ENCODE measurements around the gene GSTM4.

The GSTM4 gene

DNA sequence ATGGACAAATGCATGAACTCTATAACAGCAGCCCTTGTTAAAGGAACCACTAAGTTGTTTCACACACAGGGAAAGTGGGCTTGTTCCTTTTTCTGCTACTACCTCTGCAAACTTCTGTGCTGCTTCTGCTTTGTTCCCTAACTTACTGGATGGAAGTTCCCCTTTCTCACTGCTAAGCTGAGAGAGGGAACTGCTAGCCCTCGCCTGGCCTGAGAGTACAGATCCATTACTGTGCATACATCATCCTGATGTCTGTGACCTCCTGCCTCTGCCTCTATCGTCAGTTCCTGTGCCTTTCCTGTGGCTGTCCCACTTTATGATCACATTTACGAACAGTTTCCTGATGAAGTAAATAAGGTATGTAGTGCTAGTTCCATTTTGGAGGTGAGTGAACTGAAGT is 40.0 kb upstream of the GSTM4 start:
- in situ Hi-C loops (cut with HindIII; ENCODE audit: low sequenced_read_pairs): no loop called here
- DNase-seq (ENCODE audit: low read depth): no peak
- TF ChIP-seq, protein P1, sequence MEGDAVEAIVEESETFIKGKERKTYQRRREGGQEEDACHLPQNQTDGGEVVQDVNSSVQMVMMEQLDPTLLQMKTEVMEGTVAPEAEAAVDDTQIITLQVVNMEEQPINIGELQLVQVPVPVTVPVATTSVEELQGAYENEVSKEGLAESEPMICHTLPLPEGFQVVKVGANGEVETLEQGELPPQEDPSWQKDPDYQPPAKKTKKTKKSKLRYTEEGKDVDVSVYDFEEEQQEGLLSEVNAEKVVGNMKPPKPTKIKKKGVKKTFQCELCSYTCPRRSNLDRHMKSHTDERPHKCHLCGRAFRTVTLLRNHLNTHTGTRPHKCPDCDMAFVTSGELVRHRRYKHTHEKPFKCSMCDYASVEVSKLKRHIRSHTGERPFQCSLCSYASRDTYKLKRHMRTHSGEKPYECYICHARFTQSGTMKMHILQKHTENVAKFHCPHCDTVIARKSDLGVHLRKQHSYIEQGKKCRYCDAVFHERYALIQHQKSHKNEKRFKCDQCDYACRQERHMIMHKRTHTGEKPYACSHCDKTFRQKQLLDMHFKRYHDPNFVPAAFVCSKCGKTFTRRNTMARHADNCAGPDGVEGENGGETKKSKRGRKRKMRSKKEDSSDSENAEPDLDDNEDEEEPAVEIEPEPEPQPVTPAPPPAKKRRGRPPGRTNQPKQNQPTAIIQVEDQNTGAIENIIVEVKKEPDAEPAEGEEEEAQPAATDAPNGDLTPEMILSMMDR (IDR thresholded peaks at IDR 0.05; ENCODE audit: low read depth, low read length, missing control alignments): no peak
- H3K4me3 ChIP-seq (ENCODE audit: low read depth, low read length): no peak overlapping the region

DNA sequence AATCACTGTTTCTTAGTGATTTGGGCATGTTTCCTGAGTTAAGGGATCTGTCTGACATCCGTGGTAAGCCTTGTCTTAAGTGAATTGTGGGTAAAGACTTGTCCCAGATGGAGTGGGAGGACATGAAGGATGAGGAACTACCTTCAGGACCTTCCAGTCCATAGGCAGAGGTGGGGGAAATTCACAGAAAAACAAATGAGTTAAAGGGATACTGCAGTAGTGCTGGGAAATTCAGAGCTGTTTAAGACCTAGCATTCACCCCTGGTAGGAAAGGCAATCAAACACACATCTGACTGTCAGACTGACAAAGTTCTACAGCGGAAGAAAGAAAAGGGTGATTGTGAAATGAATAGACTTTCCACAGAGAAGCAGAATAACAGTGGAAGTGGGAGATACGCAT is 39.5 kb upstream of the GSTM4 start:
- in situ Hi-C loops (cut with HindIII; ENCODE audit: low sequenced_read_pairs): no loop called here
- H3K4me3 ChIP-seq (ENCODE audit: low read depth, low read length): no peak overlapping the region
- TF ChIP-seq, protein P1 (IDR thresholded peaks at IDR 0.05; ENCODE audit: low read depth, low read length, missing control alignments): no peak
- no peak for DNase-seq (ENCODE audit: low read depth)

DNA sequence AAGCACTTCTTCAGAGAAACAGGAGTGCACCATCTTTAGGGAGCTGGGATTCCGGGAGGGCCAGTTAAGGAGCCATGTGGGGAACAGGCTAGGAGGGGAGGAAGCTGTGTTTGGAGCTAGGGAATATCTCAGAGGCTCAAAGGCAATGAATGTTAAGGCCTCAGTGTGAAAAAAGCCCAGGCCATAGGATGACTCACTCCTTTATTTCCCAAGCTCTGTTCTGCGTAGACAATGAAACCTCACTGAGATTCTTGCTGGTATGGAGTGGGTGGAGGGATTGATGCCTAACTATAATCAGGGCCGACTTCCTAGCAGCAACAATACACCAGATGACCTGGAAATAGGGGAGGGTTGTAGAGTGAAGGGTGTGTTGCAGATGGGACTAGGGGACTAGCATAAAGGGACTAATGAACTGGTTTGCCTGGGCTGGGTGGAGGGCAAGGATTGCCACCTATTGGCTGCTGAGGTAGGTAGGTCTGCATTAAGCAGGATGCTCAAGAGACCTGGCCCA is 38.6 kb upstream of the GSTM4 start:
- peak; percentile 72 for DNase-seq (ENCODE audit: low read depth)

DNA sequence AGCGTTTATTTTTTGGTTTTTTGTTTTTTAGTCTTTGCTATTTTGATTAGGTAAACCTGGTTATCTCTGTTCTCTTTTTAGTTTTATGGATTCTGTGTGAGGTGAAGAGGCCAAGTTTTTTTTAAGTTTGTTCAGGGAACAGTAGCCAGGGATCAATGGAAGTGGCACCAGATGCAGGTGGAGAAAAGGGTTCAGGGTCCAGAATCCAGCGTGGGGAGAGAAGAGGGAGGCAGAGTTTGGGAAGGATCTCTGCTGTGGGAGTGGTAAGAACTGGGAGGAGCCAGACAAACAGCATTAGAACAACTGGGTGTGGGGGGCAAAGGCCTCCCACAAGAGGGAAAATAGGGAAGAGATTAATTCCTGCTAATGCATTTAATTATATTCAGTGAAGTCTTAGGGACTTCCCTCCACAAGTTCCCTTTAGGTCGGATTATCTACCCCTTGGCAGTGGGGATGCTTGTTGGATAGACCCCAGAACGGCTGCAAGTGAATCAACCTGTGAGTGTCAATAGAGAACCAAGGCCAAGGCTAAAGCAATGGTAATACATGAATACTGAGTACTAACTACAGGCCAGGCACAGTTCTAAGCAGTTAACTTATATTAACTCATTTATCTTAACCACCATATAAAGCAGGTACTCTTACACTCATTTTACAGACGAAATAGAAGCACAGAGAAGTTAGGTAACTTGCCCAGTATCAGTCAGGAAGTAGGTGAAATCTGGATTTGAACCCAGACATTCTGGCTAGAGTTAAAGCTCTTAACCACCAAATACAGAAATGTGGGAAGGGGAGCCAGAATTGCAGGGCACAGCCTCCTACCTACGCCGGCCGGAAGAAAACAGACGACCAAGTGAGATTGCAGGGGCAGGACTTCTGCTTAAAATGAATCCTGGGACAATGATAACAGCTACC is 37.0 kb upstream of the GSTM4 start:
- no peak for DNase-seq (ENCODE audit: low read depth)
- peak overlapping the region; percentile 91 for H3K4me3 ChIP-seq (ENCODE audit: low read depth, low read length)
- TF ChIP-seq, protein P1 (IDR thresholded peaks at IDR 0.05; ENCODE audit: low read depth, low read length, missing control alignments): no peak
- in situ Hi-C loops (cut with HindIII; ENCODE audit: low sequenced_read_pairs): no loop called here

More for the DNA sequence above, 38.6 kb upstream of the GSTM4 start:
- TF ChIP-seq, protein P1 (IDR thresholded peaks at IDR 0.05; ENCODE audit: low read depth, low read length, missing control alignments): no peak
- in situ Hi-C loops (cut with HindIII; ENCODE audit: low sequenced_read_pairs): no loop called here
- no peak overlapping the region for H3K4me3 ChIP-seq (ENCODE audit: low read depth, low read length)

DNA sequence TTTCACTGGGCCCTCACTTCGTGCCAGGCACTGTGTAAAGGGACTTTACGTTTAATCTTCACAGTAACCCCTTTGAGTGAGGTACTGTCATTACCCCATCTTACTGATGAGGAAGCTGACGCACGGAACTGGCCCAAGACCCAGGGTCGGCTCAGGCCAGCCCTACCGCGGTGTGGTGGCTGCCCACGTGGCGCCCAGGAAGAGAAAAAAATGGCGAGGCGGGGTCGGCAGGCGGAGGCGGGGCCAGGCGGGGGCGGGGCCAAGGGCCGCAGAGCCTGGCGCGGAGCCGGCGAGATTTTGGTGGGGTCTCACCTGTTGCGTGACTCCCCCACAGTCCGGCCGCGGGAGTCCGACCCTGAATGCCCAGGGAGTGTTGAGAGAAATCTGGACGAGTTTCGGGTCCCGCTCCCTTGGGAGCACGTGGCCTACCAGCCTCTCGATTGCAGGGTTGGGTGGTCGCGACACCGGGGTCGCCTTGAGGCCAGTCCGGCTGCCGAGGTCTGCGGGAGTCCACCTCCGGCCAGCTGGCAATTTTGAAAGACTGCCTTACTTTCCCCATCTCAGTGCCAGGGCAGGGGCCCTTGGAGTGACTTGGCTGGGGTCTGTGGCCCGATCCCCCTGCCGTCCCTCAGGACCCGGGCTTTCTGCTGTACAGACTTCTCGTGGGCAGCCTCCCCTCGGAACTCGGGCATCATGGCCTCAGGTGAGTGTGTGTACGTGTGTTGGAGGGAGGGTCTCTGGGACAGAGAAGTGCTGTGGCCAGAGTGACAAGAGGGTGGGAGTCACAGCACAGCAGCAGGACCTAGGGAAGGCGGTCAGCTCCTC is 36.1 kb upstream of the GSTM4 start, which contains the start of the genes AMPD2 and GNAT2:
Gene AMPD2 (plus strand): TSS at position 262 of the 825 bp plus-strand sequence. CDS start 1,339 bp downstream, outside the sequence.
Gene GNAT2 (minus strand): TSS at position 41 of the 825 bp plus-strand sequence. CDS start 6,746 bp downstream, outside the sequence.
- in situ Hi-C loops (cut with HindIII; ENCODE audit: low sequenced_read_pairs): no loop called here
- TF ChIP-seq, protein P1 (IDR thresholded peaks at IDR 0.05; ENCODE audit: low read depth, low read length, missing control alignments): no peak
- DNase-seq (ENCODE audit: low read depth): peak; percentile 41
- peak within 1 kb of the TSS; percentile 91 for H3K4me3 ChIP-seq (ENCODE audit: low read depth, low read length)

DNA sequence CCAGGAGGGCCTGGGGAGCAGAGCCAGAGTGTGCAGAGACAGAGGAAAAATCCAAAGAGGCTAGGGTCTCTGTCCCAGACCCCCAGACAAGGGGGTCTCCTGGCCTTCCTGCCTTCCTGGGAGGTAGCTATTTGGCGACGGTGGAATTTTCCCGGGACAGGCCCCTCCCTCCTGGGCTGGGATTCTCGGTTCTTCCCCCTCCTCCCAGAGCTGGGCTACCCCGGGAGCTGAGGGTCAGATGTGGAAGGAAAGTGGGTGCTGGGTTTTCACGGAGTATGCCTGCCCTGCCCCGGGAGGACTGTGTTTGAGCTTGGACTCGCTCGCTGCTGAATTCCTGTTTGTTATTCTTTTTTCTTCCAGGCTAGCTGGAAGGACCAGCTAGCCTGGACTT is 35.5 kb upstream of the GSTM4 start:
- in situ Hi-C loops (cut with HindIII; ENCODE audit: low sequenced_read_pairs): no loop called here
- DNase-seq (ENCODE audit: low read depth): no peak
- peak overlapping the region; percentile 91 for H3K4me3 ChIP-seq (ENCODE audit: low read depth, low read length)
- TF ChIP-seq, protein P1 (IDR thresholded peaks at IDR 0.05; ENCODE audit: low read depth, low read length, missing control alignments): no peak
